HEK293T (cell line): ENCODE results near the gene MRAS.
"Not testable (repeated sequence)": the region's sequence is repeated elsewhere in the genome, so short reads cannot be mapped to it uniquely, and the experiment has no call there.

Source experiments
- CTCF ChIA-PET: fragments of 350-600 bp; formaldehyde crosslinking; extraction: SDS; loops from one replicate; lab custom pipeline; 2021; ENCODE audit warnings: antibody characterized with exemption, inconsistent platforms; lab: Yijun Ruan, JAX
- POLR2A ChIA-PET: fragments of 350-600 bp; formaldehyde crosslinking; extraction: SDS; loops from one replicate; lab custom pipeline; 2020; ENCODE audit warnings: antibody characterized with exemption, inconsistent platforms; lab: Yijun Ruan, JAX
- DNase-seq: peaks from one replicate; pipeline ENCODE4 v3.0.0; 2012; ENCODE audit warnings: mixed read lengths; ENCODE audit errors: extremely low spot score
- ARNT ChIP-seq: fragments of 450-650 bp; IDR thresholded peaks from 2 replicates; pipeline ENCODE4 v1.6.1; 2017; ENCODE audit warnings: mild to moderate bottlenecking
- BHLHE40 ChIP-seq: fragments of 450-650 bp; IDR thresholded peaks from 2 replicates; pipeline ENCODE4 v1.6.1; 2016; ENCODE audit warnings: mild to moderate bottlenecking, moderate library complexity, borderline replicate concordance
- CTBP1 ChIP-seq: fragments of 450-650 bp; IDR thresholded peaks from 2 replicates; pipeline ENCODE4 v1.6.1; 2016; ENCODE audit warnings: borderline replicate concordance
- ELF4 ChIP-seq: fragments of 450-650 bp; IDR thresholded peaks from 2 replicates; pipeline ENCODE4 v1.6.1; 2017; ENCODE audit warnings: antibody characterized with exemption
- FOXA1 ChIP-seq: fragments of 450-650 bp; IDR thresholded peaks from 2 replicates; pipeline ENCODE4 v1.6.1; 2016; ENCODE audit warnings: mild to moderate bottlenecking
- FOXK2 ChIP-seq: fragments of 450-650 bp; IDR thresholded peaks from 2 replicates; pipeline ENCODE4 v1.6.1; 2016; ENCODE audit warnings: mild to moderate bottlenecking
- FOXM1 ChIP-seq: fragments of 450-650 bp; IDR thresholded peaks from 2 replicates; pipeline ENCODE4 v1.6.1; 2017; ENCODE audit warnings: mild to moderate bottlenecking, borderline replicate concordance
- HDGF ChIP-seq: fragments of 450-650 bp; IDR thresholded peaks from 2 replicates; pipeline ENCODE4 v1.6.1; 2017; ENCODE audit warnings: antibody characterized with exemption, borderline replicate concordance
- L3MBTL2 ChIP-seq: fragments of 450-650 bp; conservative IDR thresholded peaks from 2 replicates; pipeline ENCODE4 v1.6.1; 2016; ENCODE audit warnings: mild to moderate bottlenecking
- LEF1 ChIP-seq: fragments of 450-650 bp; IDR thresholded peaks from 2 replicates; pipeline ENCODE4 v1.6.1; 2017; ENCODE audit warnings: mild to moderate bottlenecking, borderline replicate concordance
- NFRKB ChIP-seq: fragments of 450-650 bp; IDR thresholded peaks from 2 replicates; pipeline ENCODE4 v1.6.1; 2016; ENCODE audit warnings: mild to moderate bottlenecking, moderate library complexity
- PKNOX1 ChIP-seq: fragments of 450-650 bp; IDR thresholded peaks from 2 replicates; pipeline ENCODE4 v1.6.1; 2016
- SP1 ChIP-seq: fragments of 450-650 bp; IDR thresholded peaks from 2 replicates; pipeline ENCODE4 v1.6.1; 2017
- SUZ12 ChIP-seq: fragments of 450-650 bp; IDR thresholded peaks from 2 replicates; pipeline ENCODE4 v1.6.1; 2016; ENCODE audit warnings: mild to moderate bottlenecking
- TARDBP ChIP-seq: fragments of 450-650 bp; IDR thresholded peaks from 2 replicates; pipeline ENCODE4 v1.6.1; 2016
- ZNF384 ChIP-seq: fragments of 450-650 bp; IDR thresholded peaks from 2 replicates; pipeline ENCODE4 v1.6.1; 2016

Gene MRAS

DNA sequence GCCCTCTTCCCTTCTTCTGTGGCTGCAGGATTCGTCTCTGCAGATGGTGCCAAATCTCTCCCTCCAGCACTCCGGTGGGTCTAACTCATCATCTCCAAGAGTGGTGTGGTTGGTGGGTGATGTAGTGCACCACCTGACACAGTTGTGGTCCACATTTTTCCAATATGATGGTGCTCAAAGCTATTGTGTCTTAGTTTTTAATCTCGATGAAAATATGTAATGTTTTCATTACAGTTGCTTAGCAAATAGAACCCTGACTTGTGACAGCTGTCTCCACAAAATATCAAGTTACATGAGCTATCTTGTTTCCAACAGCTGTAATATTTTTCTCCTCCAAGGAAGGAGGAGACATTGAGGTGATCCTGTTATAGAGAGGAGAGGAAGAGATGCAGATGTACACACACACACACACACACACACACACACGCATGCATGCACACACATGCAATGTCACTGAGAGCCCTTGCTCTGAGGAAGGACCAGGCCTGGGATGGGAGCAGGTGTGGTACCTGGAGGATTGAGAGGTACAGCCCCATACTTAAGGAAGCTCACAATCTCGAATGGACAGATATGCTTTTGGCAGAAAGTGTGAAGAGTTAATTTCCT lies 70.3 kb downstream of the MRAS start:
- no peak for DNase-seq
- ChIA-PET CTCF (interaction anchor here (0.6 to 2.3 kb wide), 4 partner anchors 10 to 172 kb away, joined by 3 to 13 read pairs (median 4); no protein-coding TSS in a partner anchor), POLR2A (no interaction called here)
- TF ChIP-seq ARNT = no peak
- no peak for TF ChIP-seq CTBP1
- no peak for TF ChIP-seq ZNF384
- no peak for TF ChIP-seq BHLHE40
- TF ChIP-seq PKNOX1 = no peak
- TF ChIP-seq FOXA1 = no peak
- TF ChIP-seq SP1 = no peak
- no peak for TF ChIP-seq FOXK2
- no peak for TF ChIP-seq L3MBTL2
- no peak for TF ChIP-seq FOXM1
- TF ChIP-seq SUZ12 = no peak

DNA sequence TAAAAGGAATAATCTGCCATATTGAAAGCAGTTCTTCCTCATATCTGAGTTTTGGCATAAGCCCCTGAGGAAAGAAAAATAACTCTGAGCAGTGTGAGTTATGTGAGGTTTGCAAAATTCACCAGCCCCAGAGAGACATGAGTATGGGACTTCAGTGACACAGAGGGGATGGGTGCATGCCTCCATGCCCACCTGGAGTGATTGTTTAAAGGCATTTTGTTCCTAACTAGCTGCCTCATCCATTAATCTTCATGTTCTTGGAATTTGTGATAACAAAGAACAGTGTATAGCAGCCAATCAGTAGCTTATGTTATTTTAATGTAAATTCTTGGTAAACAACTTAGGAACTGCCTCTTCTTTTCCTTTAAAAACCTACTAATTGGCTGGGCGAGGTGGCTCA lies 74.9 kb downstream of the MRAS start:
- TF ChIP-seq LEF1 (no peak), SP1 (no peak), TARDBP (no peak), BHLHE40 (no peak), SUZ12 (no peak), L3MBTL2 (no peak), NFRKB (no peak), ELF4 (no peak), CTBP1 (no peak), FOXK2 (no peak)
- ChIA-PET CTCF (no interaction called here), POLR2A (no interaction called here)
- no peak for DNase-seq

DNA sequence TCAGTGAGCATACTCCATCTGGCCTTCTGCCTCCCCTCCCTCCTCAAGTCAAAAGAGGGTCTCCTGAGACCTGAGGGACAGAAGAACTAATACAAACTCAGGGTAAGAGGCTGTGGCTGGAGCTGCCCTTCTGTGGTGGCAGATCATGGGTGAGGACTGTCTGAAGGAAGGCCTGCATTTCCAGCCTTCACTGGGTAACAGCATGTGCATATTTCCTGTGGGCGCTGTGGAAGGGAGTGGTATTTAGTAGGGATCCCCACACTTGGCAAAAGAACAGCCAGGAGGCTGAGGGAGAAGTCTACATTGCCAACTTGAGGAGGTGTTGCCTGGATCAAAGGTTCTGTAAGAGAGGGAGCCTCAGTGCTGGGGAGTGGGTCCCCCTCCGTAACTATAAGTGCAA lies 75.9 kb downstream of the MRAS start:
- POLR2A ChIA-PET = no interaction called here
- no peak for TF ChIP-seq ARNT
- no peak for TF ChIP-seq ZNF384
- no peak for TF ChIP-seq SUZ12
- no peak for TF ChIP-seq FOXA1
- TF ChIP-seq BHLHE40 = no peak
- TF ChIP-seq PKNOX1 = no peak
- TF ChIP-seq L3MBTL2 = no peak
- no peak for TF ChIP-seq ELF4
- TF ChIP-seq SP1 = no peak
- TF ChIP-seq HDGF = no peak
- TF ChIP-seq NFRKB = no peak
- TF ChIP-seq LEF1 = no peak
- no peak for TF ChIP-seq TARDBP
- CTCF ChIA-PET = no interaction called here
- no peak for DNase-seq

GRCh38 chr3:138426211-138426610 lies 77.8 kb downstream of the MRAS start:
- ChIA-PET CTCF (interaction anchor here (0.7 to 1.3 kb wide), 3 partner anchors 88 to 247 kb away, joined by 3 read pairs; no protein-coding TSS in a partner anchor), POLR2A (no interaction called here)
- no peak for DNase-seq
- TF ChIP-seq ZNF384 (no peak), NFRKB (no peak), ARNT (no peak), CTBP1 (no peak), TARDBP (no peak), SUZ12 (no peak)

- CTCF ChIA-PET = interaction anchor here (0.6 to 1.1 kb wide), 2 partner anchors 87 to 248 kb away, joined by 3 to 6 read pairs; no protein-coding TSS in a partner anchor
- POLR2A ChIA-PET, DNase-seq: not testable (repeated sequence)
Measured at GRCh38 chr3:138426754-138427153, 78.4 kb downstream of the MRAS start.

DNA sequence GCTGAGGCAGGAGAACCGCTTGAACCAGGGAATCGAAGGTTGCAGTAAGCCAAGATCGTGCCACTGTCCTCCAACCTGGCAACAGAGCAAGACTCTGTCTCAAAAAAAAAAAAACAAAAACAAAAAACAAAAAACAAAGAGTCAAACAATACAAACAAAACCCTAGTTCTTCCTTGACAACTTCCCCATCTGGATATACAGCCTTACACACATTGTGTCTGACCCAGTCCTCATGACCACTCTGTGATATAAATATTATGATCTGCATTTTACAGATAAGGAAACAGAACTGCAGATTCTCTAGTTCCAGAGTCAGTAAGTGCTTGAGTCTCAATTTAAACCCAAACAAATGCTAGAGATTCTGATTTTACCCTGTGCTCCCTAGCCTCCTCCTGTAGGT lies 81.3 kb downstream of the MRAS start:
- no peak for TF ChIP-seq L3MBTL2
- ChIA-PET POLR2A (no interaction called here), CTCF (interaction anchor here (1.1 to 1.7 kb wide), 2 partner anchors 12 to 14 kb away, joined by 3 to 4 read pairs; no protein-coding TSS in a partner anchor)
- DNase-seq = no peak

DNA sequence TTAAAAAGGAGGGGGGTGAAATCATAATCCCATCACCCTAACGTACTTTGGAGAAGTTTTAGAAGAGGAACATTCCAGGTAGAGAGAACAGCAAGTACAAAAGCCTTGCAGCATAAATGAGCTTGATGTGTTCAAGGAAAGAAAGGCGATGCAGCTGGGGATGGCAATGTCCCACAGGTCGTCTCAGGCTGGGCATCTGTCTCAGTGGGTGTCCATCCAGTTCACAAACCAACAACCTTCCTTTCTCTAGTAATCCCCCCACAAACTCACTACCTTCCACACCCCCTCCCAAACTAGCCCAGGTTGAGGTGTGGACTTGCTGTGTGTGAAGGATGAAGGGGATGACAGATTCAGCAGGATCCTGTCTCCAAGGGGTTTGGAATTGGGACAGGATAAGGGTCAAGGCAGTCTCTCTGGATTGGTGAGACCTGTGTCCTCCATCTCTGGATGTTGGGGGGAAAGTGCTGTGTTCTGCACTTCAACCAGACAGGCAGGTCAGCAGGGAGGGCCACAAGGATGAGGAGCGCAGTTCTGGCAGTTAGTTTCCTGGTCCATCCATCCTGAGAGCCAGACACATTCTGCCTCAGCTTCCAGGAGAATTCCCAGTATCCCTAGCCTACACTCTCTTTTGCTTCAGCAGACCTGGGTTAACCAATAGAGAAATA lies 84.3 kb downstream of the MRAS start:
- ChIA-PET POLR2A (no interaction called here), CTCF (no interaction called here)
- no peak for DNase-seq
- TF ChIP-seq SUZ12 (no peak), TARDBP (no peak), SP1 (no peak), NFRKB (no peak), ELF4 (no peak), ZNF384 (no peak), FOXA1 (no peak), ARNT (no peak), CTBP1 (no peak), BHLHE40 (no peak), HDGF (no peak), FOXM1 (no peak)

- TF ChIP-seq SP1 (no peak), PKNOX1 (no peak), HDGF (no peak), NFRKB (no peak), CTBP1 (no peak), BHLHE40 (no peak), ARNT (no peak), ZNF384 (no peak), FOXM1 (no peak), ELF4 (no peak), TARDBP (no peak), FOXA1 (no peak), LEF1 (no peak), SUZ12 (no peak), L3MBTL2 (no peak), FOXK2 (no peak)
- ChIA-PET POLR2A (no interaction called here), CTCF (no interaction called here)
- DNase-seq = no peak
Measured at GRCh38 chr3:138433892-138434275, 85.5 kb downstream of the MRAS start.
